Transverse colon (tissue), 4 donors: Measurements from ENCODE around the gene CRB2. TPM values are rescaled to one million over a fixed set of nuclear protein-coding genes. Genes with fewer than 3 reads are reported as not detected.

Source experiments
- DNase-seq: peaks from one replicate; pipeline ENCODE4 v3.0.0-alpha.2; 2019
- H3K27ac ChIP-seq, 4 donors: fragments of 200-600 bp; sonication (generic); 2 replicates each; pipeline ENCODE4 v1.5.1; 2016 to 2018; ENCODE audit warnings: inconsistent platforms in 4 of 4
- H3K27me3 ChIP-seq: fragments of 200-600 bp; sonication (generic); 2 replicates; pipeline ENCODE4 v1.5.1; 2017; ENCODE audit warnings: inconsistent platforms
- H3K36me3 ChIP-seq, 4 donors: fragments of 200-600 bp; sonication (generic); 2 replicates each; pipeline ENCODE4 v1.5.1; 2017 to 2019; ENCODE audit warnings: inconsistent platforms in 4 of 4
- H3K4me1 ChIP-seq, 4 donors: fragments of 200-600 bp; sonication (generic); 2 replicates each; pipeline ENCODE4 v1.5.1; 2017 to 2020; ENCODE audit warnings: inconsistent platforms in 4 of 4
- H3K4me3 ChIP-seq, 4 donors: fragments of 200-600 bp; sonication (generic); 1 replicate in 1 of 4; 2 replicates in 3 of 4; pipeline versions ENCODE4 v1.5.1 to v1.6.1; 2017 to 2019; ENCODE audit warnings: inconsistent platforms in 4 of 4
- H3K9me3 ChIP-seq, 2 donors: fragments of 200-600 bp; sonication (generic); 2 replicates each; pipeline ENCODE4 v1.5.1; 2017 to 2019; ENCODE audit warnings: inconsistent platforms in 2 of 2
- CTCF ChIP-seq, 5 experiments: fragments of 200-600 bp in 3 of 5; fragments of 450-650 bp in 2 of 5; sonication (generic) in 3 of 5; IDR thresholded peaks; 1 replicate in 2 of 5; 2 replicates in 3 of 5; pipeline ENCODE4 v1.5.1; 2016 to 2017; ENCODE audit warnings: antibody characterized with exemption in 5 of 5, inconsistent platforms in 3 of 5, mild to moderate bottlenecking in 2 of 5, moderate library complexity in 1 of 5
- EP300 ChIP-seq: sonication (generic); formaldehyde crosslinking; IDR thresholded peaks from one replicate; pipeline ENCODE4 v1.6.1; 2017; ENCODE audit warnings: antibody characterized with exemption, low read depth
- POLR2A ChIP-seq: fragments of 450-650 bp; IDR thresholded peaks from one replicate; pipeline ENCODE4 v1.6.1; 2016; ENCODE audit warnings: antibody characterized with exemption, mild to moderate bottlenecking, moderate library complexity
- POLR2AphosphoS5 ChIP-seq, 3 donors: sonication (generic); formaldehyde crosslinking; IDR thresholded peaks; one replicate each; pipeline ENCODE4 v1.6.1; 2016; ENCODE audit warnings: antibody characterized with exemption in 3 of 3
- WGBS, 2 donors: methylation state at CpG; one replicate each; pipeline ENCODE4 v1.1.5; 2018; ENCODE audit warnings: low coverage in 1 of 2; 5-methylcytosine and 5-hydroxymethylcytosine counted together
- in situ Hi-C, 4 donors: fragments of 200-750 bp; cut with MboI; loops; one replicate each; pipeline versions ENCODE4 v1.15.0 to v1.15.1; 2017; ENCODE audit warnings: low sequenced_read_pairs in 3 of 4, low pct_ligation_motif_present in 1 of 4, low pct_unique_long_range_greater_than_20kb in 1 of 4
- intact Hi-C: fragments of 100-400 bp; cut with DNase I; formaldehyde crosslinking; loops from one replicate; pipeline ENCODE4 v1.15.1; 2023; ENCODE audit warnings: low total_unique reads
- total RNA-seq, 4 donors: library from RNA; depleted of rRNA; stranded (reverse); fragments of >200 nt; gene quantifications; one replicate each; pipeline ENCODE4 v1.1.0, GENCODE V29; 2016

CRB2 gene
- total RNA-seq, 4 donors from 2014 or later, result 0.32 to 0.82 (median 0.75) TPM; not detected in 1

GRCh38 chr9:123382653-123383511, 26.9 kb downstream of the CRB2 start:
- intact Hi-C loops (no loop called here), in situ Hi-C loops (no loop called here)
- no peaks in the 10 kb centered on the region for H3K27me3 ChIP-seq
- TF ChIP-seq EP300 (no peak), CTCF (IDR thresholded peaks at IDR 0.05) (no peak), POLR2A (no peak)
- H3K4me3 ChIP-seq, result no peak overlapping the region
- no peak overlapping the region for H3K27ac ChIP-seq
- H3K9me3 ChIP-seq, result no peaks in the 10 kb centered on the region
- no peak for DNase-seq
- 70 to 89% methylated on average over 2 to 27 of the region's 27 CpGs for WGBS, 2 donors
- peaks cover 0 to 6% (median 2%) of the 10 kb centered on the region in 4 donors for H3K4me1 ChIP-seq
- no peaks in the 10 kb centered on the region for H3K36me3 ChIP-seq

- TF ChIP-seq EP300, result no peak
- TF ChIP-seq CTCF (IDR thresholded peaks at IDR 0.05), result no peak
- TF ChIP-seq POLR2A, result no peak
- no peak for TF ChIP-seq POLR2AphosphoS5 (IDR thresholded peaks at IDR 0.05)
- Histone ChIP-seq H3K4me3 (no peak overlapping the region), H3K36me3 (no peaks in the 10 kb centered on the region), H3K27ac (no peak overlapping the region), H3K27me3 (no peaks in the 10 kb centered on the region), H3K9me3 (no peaks in the 10 kb centered on the region), H3K4me1 (no peaks in the 10 kb centered on the region)
- 87% methylated on average over 27 of the region's 27 CpGs; no CpG with 5 or more reads in 1 of the 2 donors for WGBS, 2 donors
- in situ Hi-C loops, result no loop called here
- no peak for DNase-seq
- intact Hi-C loops, result no loop called here
Measured at GRCh38 chr9:123383512-123384170, 27.6 kb downstream of the CRB2 start.

DNA sequence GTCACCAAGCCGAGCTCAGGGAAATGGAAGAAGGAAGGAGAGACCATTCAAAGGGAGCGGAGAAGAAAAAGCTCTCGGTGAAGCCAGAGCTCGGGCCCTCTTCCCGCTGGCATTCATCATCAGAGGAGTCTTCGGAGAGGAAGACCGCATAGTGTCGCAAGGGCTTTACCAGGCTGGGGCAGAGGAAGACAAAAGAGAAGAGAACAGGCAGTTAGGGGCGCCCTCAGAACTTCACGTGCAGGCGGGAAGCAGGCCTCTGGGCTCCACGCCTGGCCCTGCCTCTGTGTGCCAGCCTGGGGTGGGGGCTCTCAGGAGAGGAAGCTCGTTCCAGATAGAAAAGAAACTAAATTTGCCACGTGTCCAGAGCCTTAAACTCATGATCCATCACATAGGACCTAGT, 31.7 kb downstream of the CRB2 start:
- no peaks in the 10 kb centered on the region for H3K27me3 ChIP-seq
- H3K36me3 ChIP-seq, result no peaks in the 10 kb centered on the region
- H3K4me1 ChIP-seq, result no peaks in the 10 kb centered on the region
- no peaks in the 10 kb centered on the region for H3K9me3 ChIP-seq
- TF ChIP-seq CTCF (IDR thresholded peaks at IDR 0.05), result no peak
- no peak for TF ChIP-seq POLR2AphosphoS5 (IDR thresholded peaks at IDR 0.05)
- no peak for TF ChIP-seq POLR2A
- TF ChIP-seq EP300, result no peak
- 75 to 80% methylated on average over 11 to 14 of the region's 14 CpGs for WGBS, 2 donors
- in situ Hi-C loops, result loop anchor here in 1 of 4 donors (5.0 kb wide), 1 partner anchor 35 kb away; no protein-coding TSS in a partner anchor
- no peak overlapping the region for H3K4me3 ChIP-seq
- no peak for DNase-seq
- H3K27ac ChIP-seq, result no peak overlapping the region
- intact Hi-C loops, result no loop called here

GRCh38 chr9:123389070-123389469, 33.1 kb downstream of the CRB2 start:
- Histone ChIP-seq H3K36me3 (no peaks in the 10 kb centered on the region), H3K9me3 (no peaks in the 10 kb centered on the region), H3K27ac (no peak overlapping the region), H3K27me3 (no peaks in the 10 kb centered on the region), H3K4me1 (no peaks in the 10 kb centered on the region), H3K4me3 (no peak overlapping the region)
- in situ Hi-C loops, result loop anchor here in 1 of 4 donors (5.0 kb wide), 1 partner anchor 37 kb away; no protein-coding TSS in a partner anchor
- DNase-seq, result no peak
- 85 to 86% methylated on average over 4 to 10 of the region's 10 CpGs for WGBS, 2 donors
- TF ChIP-seq POLR2A, result no peak
- TF ChIP-seq EP300, result no peak
- no peak for TF ChIP-seq CTCF (IDR thresholded peaks at IDR 0.05)
- TF ChIP-seq POLR2AphosphoS5 (IDR thresholded peaks at IDR 0.05), result no peak
- intact Hi-C loops, result no loop called here
